OCI-LY1 (cell line): ENCODE results near the gene NRTN.

ENCODE experiments used
- H2AFZ ChIP-seq: fragments of 200-600 bp; sonication (generic), shearing (Covaris generic); 2 replicates; pipeline ENCODE4 v1.6.0; 2014; ENCODE audit warnings: antibody characterized with exemption, mild to moderate bottlenecking, low read length
- H3F3A ChIP-seq: fragments of 200-600 bp; sonication (generic), shearing (Covaris generic); 2 replicates; pipeline ENCODE4 v1.6.0; 2014; ENCODE audit warnings: mild to moderate bottlenecking, antibody characterized with exemption, low read length, moderate library complexity; ENCODE audit not compliant: insufficient read depth
- H3K27ac ChIP-seq: fragments of 200-600 bp; sonication (generic); 2 replicates; pipeline ENCODE4 v1.5.1; 2014; ENCODE audit warnings: low read length, mixed run types, mild to moderate bottlenecking, low read depth; ENCODE audit not compliant: poor library complexity, severe bottlenecking
- H3K27me3 ChIP-seq: fragments of 200-600 bp; sonication (generic); 2 replicates; pipeline ENCODE4 v1.6.0; 2014; ENCODE audit warnings: antibody characterized with exemption, mild to moderate bottlenecking, low read length, moderate library complexity; ENCODE audit not compliant: insufficient read depth
- H3K36me3 ChIP-seq: fragments of 200-600 bp; sonication (generic); 2 replicates; pipeline ENCODE4 v1.6.1; 2014; ENCODE audit warnings: mild to moderate bottlenecking, antibody characterized with exemption, low read length, moderate library complexity, mixed read lengths; ENCODE audit not compliant: insufficient read depth
- H3K4me1 ChIP-seq: fragments of 200-600 bp; sonication (generic); 2 replicates; pipeline ENCODE4 v1.5.1; 2014; ENCODE audit warnings: mild to moderate bottlenecking, low read length, moderate library complexity; ENCODE audit not compliant: insufficient read depth, severe bottlenecking
- H3K4me2 ChIP-seq: fragments of 200-600 bp; sonication (generic), shearing (Covaris generic); 2 replicates; pipeline ENCODE4 v1.6.1; 2014; ENCODE audit warnings: low read length
- H3K4me3 ChIP-seq: fragments of 200-600 bp; sonication (generic); 2 replicates; pipeline ENCODE4 v1.5.1; 2014; ENCODE audit warnings: low read length, low read depth, mild to moderate bottlenecking, mixed read lengths; ENCODE audit not compliant: poor library complexity, severe bottlenecking
- H3K79me2 ChIP-seq: fragments of 200-600 bp; shearing (Covaris generic); 2 replicates; pipeline ENCODE4 v1.6.1; 2016; ENCODE audit warnings: mixed run types, low read length, mixed read lengths; ENCODE audit not compliant: insufficient read depth
- H3K9ac ChIP-seq: fragments of 200-600 bp; sonication (generic), shearing (Covaris generic); 2 replicates; pipeline ENCODE4 v1.6.1; 2014; ENCODE audit warnings: mild to moderate bottlenecking, low read length, mixed read lengths
- H3K9me2 ChIP-seq: fragments of 200-600 bp; sonication (generic), shearing (Covaris generic); 2 replicates; pipeline ENCODE4 v1.6.1; 2014; ENCODE audit warnings: low read depth, mild to moderate bottlenecking, low read length, mixed read lengths
- H3K9me3 ChIP-seq: fragments of 200-600 bp; shearing (Covaris generic); 2 replicates; pipeline ENCODE4 v1.6.1; 2014; ENCODE audit warnings: low read length, mixed read lengths
- H4K20me1 ChIP-seq: fragments of 200-600 bp; sonication (generic), shearing (Covaris generic); 2 replicates; pipeline ENCODE4 v1.6.0; 2016; ENCODE audit warnings: mild to moderate bottlenecking, low read length; ENCODE audit not compliant: insufficient read depth
- EZH2 ChIP-seq: fragments of 200-600 bp; sonication (generic), shearing (Covaris generic); IDR thresholded peaks from 2 replicates; pipeline ENCODE4 v1.8.0; 2017; ENCODE audit warnings: borderline replicate concordance, mixed run types, mild to moderate bottlenecking, antibody characterized with exemption, low read length, moderate library complexity, mixed read lengths
- TF ChIP-seq, protein P1 (sequence below): fragments of 200-600 bp; sonication (generic), shearing (Covaris generic); IDR thresholded peaks from 2 replicates; pipeline ENCODE4 v1.5.1; 2017; ENCODE audit warnings: mild to moderate bottlenecking, antibody characterized with exemption, low read length, moderate library complexity, mixed read lengths

The NRTN gene

DNA sequence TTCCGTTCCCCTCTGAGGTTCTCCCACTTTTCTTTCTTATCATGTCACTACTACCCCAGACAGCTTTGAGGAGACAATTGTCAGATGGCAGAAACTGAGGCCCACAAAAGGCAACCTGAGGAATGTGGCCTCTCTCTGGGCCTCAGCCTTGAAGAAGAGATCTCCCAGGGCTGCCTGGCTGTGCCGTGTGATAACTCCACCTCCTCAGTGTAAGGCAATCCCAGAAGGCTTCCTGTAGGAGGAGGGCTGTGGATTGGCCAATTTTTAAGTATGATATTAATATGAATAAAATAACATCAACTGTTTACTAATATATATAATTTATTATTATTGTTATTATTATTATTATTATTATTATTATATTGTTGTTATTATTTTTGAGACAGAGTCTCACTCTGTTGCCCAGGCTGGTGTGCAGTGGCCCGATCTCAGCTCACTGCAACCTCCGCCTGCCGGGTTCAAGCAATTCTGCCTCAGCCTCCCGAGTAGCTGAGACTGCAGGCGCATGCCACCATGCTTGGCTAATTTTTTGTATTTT, 9.4 kb upstream of the NRTN start:
- no peaks in the 10 kb centered on the region for H3K9me3 ChIP-seq
- H3K9me2 ChIP-seq, result no peaks in the 10 kb centered on the region
- no peaks in the 10 kb centered on the region for H4K20me1 ChIP-seq
- TF ChIP-seq, protein P1, sequence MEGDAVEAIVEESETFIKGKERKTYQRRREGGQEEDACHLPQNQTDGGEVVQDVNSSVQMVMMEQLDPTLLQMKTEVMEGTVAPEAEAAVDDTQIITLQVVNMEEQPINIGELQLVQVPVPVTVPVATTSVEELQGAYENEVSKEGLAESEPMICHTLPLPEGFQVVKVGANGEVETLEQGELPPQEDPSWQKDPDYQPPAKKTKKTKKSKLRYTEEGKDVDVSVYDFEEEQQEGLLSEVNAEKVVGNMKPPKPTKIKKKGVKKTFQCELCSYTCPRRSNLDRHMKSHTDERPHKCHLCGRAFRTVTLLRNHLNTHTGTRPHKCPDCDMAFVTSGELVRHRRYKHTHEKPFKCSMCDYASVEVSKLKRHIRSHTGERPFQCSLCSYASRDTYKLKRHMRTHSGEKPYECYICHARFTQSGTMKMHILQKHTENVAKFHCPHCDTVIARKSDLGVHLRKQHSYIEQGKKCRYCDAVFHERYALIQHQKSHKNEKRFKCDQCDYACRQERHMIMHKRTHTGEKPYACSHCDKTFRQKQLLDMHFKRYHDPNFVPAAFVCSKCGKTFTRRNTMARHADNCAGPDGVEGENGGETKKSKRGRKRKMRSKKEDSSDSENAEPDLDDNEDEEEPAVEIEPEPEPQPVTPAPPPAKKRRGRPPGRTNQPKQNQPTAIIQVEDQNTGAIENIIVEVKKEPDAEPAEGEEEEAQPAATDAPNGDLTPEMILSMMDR, result no peak
- TF ChIP-seq EZH2, result no peak
- no peak overlapping the region for H3K4me2 ChIP-seq
- H3K27ac ChIP-seq, result no peak overlapping the region
- H2AFZ ChIP-seq, result no peak overlapping the region
- no peaks in the 10 kb centered on the region for H3K4me1 ChIP-seq
- no peak overlapping the region for H3K4me3 ChIP-seq
- H3K79me2 ChIP-seq, result no peaks in the 10 kb centered on the region
- no peaks in the 10 kb centered on the region for H3F3A ChIP-seq
- no peak overlapping the region for H3K9ac ChIP-seq
- no peaks in the 10 kb centered on the region for H3K27me3 ChIP-seq
- H3K36me3 ChIP-seq, result no peaks in the 10 kb centered on the region

DNA sequence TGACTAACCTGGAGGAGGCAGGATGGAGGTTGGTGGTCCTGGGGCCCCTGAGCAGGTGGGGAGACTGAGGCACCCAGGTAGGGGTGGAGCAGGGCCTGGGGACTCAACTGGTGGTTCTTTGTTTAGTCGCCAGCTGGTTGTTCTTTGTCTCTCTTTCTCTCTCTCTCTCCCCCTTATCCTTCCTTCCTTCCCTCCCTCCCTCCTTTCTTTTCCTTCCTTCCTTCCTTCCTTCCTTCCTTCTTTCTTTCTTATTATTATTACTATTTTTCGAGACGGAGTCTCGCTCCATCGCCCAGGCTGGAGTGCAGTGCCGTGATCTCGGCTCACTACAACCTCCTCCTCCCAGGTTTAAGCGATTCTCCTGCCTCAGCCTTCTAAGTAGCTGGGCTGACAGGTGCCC, 6.6 kb upstream of the NRTN start:
- H3K4me1 ChIP-seq, result no peaks in the 10 kb centered on the region
- no peak overlapping the region for H3K9ac ChIP-seq
- H3K27ac ChIP-seq, result no peak overlapping the region
- no peaks in the 10 kb centered on the region for H4K20me1 ChIP-seq
- no peaks in the 10 kb centered on the region for H3K27me3 ChIP-seq
- H3K9me2 ChIP-seq, result no peaks in the 10 kb centered on the region
- H3F3A ChIP-seq, result no peaks in the 10 kb centered on the region
- TF ChIP-seq EZH2, result no peak
- TF ChIP-seq, protein P1, result no peak
- no peaks in the 10 kb centered on the region for H3K9me3 ChIP-seq
- H2AFZ ChIP-seq, result no peak overlapping the region
- no peaks in the 10 kb centered on the region for H3K79me2 ChIP-seq
- no peak overlapping the region for H3K4me3 ChIP-seq
- H3K36me3 ChIP-seq, result no peaks in the 10 kb centered on the region
- no peak overlapping the region for H3K4me2 ChIP-seq

DNA sequence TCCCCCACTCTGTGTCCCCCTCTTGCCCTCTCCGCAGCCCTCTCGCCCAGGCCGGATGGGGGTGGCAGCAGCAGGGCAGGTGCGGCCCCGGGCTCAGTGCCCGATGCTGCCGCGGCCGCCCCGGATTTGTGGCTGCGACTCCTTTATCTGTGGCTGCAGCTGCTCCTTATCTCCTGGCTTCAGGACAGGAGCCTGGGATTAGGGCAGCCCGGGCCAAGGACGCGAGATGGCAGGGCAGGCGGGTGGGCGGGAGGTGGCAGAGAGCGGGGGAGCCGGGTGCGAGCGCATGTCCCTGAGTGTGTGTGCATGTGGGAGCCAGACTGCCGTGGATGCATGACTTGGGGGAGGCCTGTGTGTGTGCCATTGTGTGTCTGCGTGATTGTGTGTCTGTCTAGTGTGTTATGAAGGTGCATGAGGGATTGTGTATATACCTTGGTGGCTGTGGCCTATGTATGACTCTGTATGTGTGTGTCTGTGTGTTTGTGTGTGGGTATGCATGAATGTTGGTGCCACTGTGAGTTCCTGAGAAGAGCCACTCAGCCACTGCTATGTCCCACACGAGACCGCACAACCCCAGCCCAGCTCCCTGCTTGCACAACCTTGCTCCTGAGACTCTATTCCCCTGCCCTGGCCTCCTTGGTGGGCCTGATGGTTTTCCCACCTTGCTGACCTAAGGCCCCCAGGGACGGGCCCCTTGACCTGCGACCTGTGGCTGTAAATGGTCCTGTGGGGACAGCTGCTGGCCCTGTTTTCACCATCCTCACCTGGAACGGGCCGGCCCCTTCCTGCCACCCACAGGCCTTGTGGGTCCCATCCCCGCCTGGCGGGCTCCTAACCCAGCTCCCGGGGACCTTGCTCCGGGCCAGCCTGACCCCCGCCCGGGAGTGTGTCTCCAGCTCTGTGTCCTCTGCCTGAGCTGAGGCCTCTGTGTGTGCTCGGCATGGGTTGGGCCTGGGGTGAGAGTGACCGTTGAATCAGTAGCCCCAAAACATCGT, 5.3 kb upstream of the NRTN start:
- Histone ChIP-seq H3K9ac (no peak overlapping the region), H3K4me2 (no peak overlapping the region), H3K4me1 (peaks cover 11% of the 10 kb centered on the region), H3K79me2 (no peaks in the 10 kb centered on the region), H3K9me2 (no peaks in the 10 kb centered on the region), H3K27me3 (no peaks in the 10 kb centered on the region), H3K36me3 (no peaks in the 10 kb centered on the region), H4K20me1 (no peaks in the 10 kb centered on the region), H3K27ac (no peak overlapping the region), H3F3A (no peaks in the 10 kb centered on the region), H2AFZ (no peak overlapping the region), H3K4me3 (no peak overlapping the region), H3K9me3 (no peaks in the 10 kb centered on the region)
- TF ChIP-seq, protein P1, result no peak
- no peak for TF ChIP-seq EZH2
